Measurements from ENCODE around the gene PSMA7. TPM values are rescaled to one million over a fixed set of nuclear protein-coding genes. Genes with fewer than 3 reads are reported as not detected.

Gene PSMA7
- total and polyA plus RNA-seq, 2 of the 8 experiments (the other 6 are each of a cell fraction or from before 2014, with no cell fraction given), result 361 to 648 TPM

GRCh38 chr20:62123450-62124118 is 19.6 kb downstream of the PSMA7 start:
- peaks cover 13 to 36% of the 10 kb centered on the region in 2 experiments for H3K79me2 ChIP-seq (ENCODE audit: control insufficient read depth in 1 of 2, insufficient read depth in 2 of 2, low read length in 2 of 2)
- TF ChIP-seq, protein P1, sequence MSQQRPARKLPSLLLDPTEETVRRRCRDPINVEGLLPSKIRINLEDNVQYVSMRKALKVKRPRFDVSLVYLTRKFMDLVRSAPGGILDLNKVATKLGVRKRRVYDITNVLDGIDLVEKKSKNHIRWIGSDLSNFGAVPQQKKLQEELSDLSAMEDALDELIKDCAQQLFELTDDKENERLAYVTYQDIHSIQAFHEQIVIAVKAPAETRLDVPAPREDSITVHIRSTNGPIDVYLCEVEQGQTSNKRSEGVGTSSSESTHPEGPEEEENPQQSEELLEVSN (IDR thresholded peaks at IDR 0.05), result no peak
- no peak for TF ChIP-seq RXRA (IDR thresholded peaks at IDR 0.05; ENCODE audit: insufficient read depth, low read depth, low read length)
- TF ChIP-seq SIN3A (conservative IDR thresholded peaks at IDR 0.05 in 1 of 2, IDR thresholded peaks at IDR 0.05 in 1 of 2; ENCODE audit: low read depth in 1 of 2, low read length in 2 of 2), result 0 out of 4 replicates have a peak, but pooled peaks of 1 of the 2 experiments have one; percentile 12
- TF ChIP-seq RAD21 (IDR thresholded peaks at IDR 0.05 in 1 of 2, conservative IDR thresholded peaks at IDR 0.05 in 1 of 2; ENCODE audit: low read depth in 2 of 2, low read length in 2 of 2), result peak; percentile 19 to 36; a peak in 3 of 4 replicates
- no peak for TF ChIP-seq EP300 (IDR thresholded peaks at IDR 0.05; ENCODE audit: borderline replicate concordance in 1 of 2, low read depth in 2 of 2, low read length in 2 of 2)
- TF ChIP-seq EZH2 (IDR thresholded peaks at IDR 0.05; ENCODE audit: low read depth, low read length, severe bottlenecking), result no peak
- no peak for TF ChIP-seq SP4 (IDR thresholded peaks at IDR 0.05; ENCODE audit: low read length)
- TF ChIP-seq SUZ12 (IDR thresholded peaks at IDR 0.05; ENCODE audit: low read length), result no peak
- no peak for TF ChIP-seq RNF2 (IDR thresholded peaks at IDR 0.05; ENCODE audit: borderline replicate concordance, low read depth, low read length, missing control alignments, poor library complexity, severe bottlenecking)

More at GRCh38 chr20:62123450-62124118, 19.6 kb downstream of the PSMA7 start:
- H2BK15ac ChIP-seq (ENCODE audit: low read length), result no peak overlapping the region
- peak overlapping the region in 2 of 4 experiments; percentile 42 to 44; a peak in 3 of 7 replicates for H3K9ac ChIP-seq (replicated peaks in 1 of 4; ENCODE audit: extremely low read depth in 1 of 4, low read depth in 3 of 4, low read length in 3 of 4)
- no peak overlapping the region for H3K14ac ChIP-seq (ENCODE audit: insufficient read length)
- H3K27ac ChIP-seq (ENCODE audit: low read depth, low read length), result no peak overlapping the region
- no peak overlapping the region for H2BK20ac ChIP-seq (ENCODE audit: low read length)
- peaks cover 18% of the 10 kb centered on the region for H3K79me1 ChIP-seq (ENCODE audit: low read depth, low read length)
- H4K5ac ChIP-seq (ENCODE audit: insufficient read length, low read depth, low read length), result no peak overlapping the region
- H3K18ac ChIP-seq (ENCODE audit: extremely low read depth, low read length), result no peak overlapping the region
- H2BK12ac ChIP-seq (ENCODE audit: low read depth, low read length), result no peak overlapping the region
- no peaks in the 10 kb centered on the region; a peak in 1 of 7 replicates for H3K27me3 ChIP-seq (replicated peaks in 1 of 4; ENCODE audit: control insufficient read depth in 3 of 4, extremely low read depth in 1 of 4, insufficient read depth in 3 of 4, low read length in 3 of 4)
- H4K8ac ChIP-seq (ENCODE audit: extremely low read depth, insufficient read depth, low read length), result no peak overlapping the region; the same call in 1 of the 2 replicates
- no peak overlapping the region for H3K23ac ChIP-seq (ENCODE audit: insufficient read length)
- DNase-seq (ENCODE audit: low read depth in 1 of 2, low spot score in 2 of 2) (no peak), FAIRE-seq (no peak)
- peaks cover 4 to 13% (median 7%) of the 10 kb centered on the region in 4 experiments for H3K4me1 ChIP-seq (replicated peaks in 1 of 4; ENCODE audit: control insufficient read depth in 3 of 4, insufficient read depth in 4 of 4, low read length in 3 of 4)
- H4K20me1 ChIP-seq (replicated peaks in 1 of 2; ENCODE audit: control insufficient read depth in 1 of 2, insufficient read depth in 2 of 2, low read length in 2 of 2), result peaks cover 25 to 29% of the 10 kb centered on the region in 2 experiments
- H3K4ac ChIP-seq (replicated peaks; ENCODE audit: insufficient read length, low read depth, low read length), result no peak overlapping the region
- H3K36me3 ChIP-seq (ENCODE audit: control insufficient read depth in 2 of 4, insufficient read depth in 4 of 4, low read length in 3 of 4), result peaks cover 33 to 44% (median 37%) of the 10 kb centered on the region in 4 experiments
- H2AFZ ChIP-seq (ENCODE audit: low read length), result no peak overlapping the region
- peak overlapping the region; percentile 81 to 86 for H3K4me2 ChIP-seq (ENCODE audit: insufficient read depth in 1 of 2, low read depth in 2 of 2, low read length in 2 of 2)
- peak overlapping the region; percentile 65 to 98 (median 78) for H3K4me3 ChIP-seq (ENCODE audit: extremely low read depth in 1 of 4, insufficient read depth in 2 of 4, low read depth in 3 of 4, low read length in 4 of 4)
- H2AK5ac ChIP-seq (ENCODE audit: low read depth, low read length), result no peak overlapping the region
- H3K56ac ChIP-seq (replicated peaks; ENCODE audit: insufficient read length, low read depth, low read length), result no peak overlapping the region
- no peak overlapping the region for H2BK120ac ChIP-seq (replicated peaks; ENCODE audit: low read depth, low read length)
- CTCF ChIA-PET (ENCODE audit: partially characterized antibody), result interaction anchor here (1.1 to 5.4 kb wide), 7 partner anchors 10 to 113 kb away, joined by 4 to 57 read pairs (median 8); no protein-coding TSS in a partner anchor
- WGBS, 2 experiments (ENCODE audit: extremely low coverage in 1 of 2, insufficient coverage in 1 of 2, insufficient read length in 1 of 2, insufficient replicate concordance in 2 of 2, low coverage in 1 of 2, low lambda C conversion rate in 2 of 2, missing lambda C conversion rate in 1 of 2), result 62% methylated on average over 19 of the region's 19 CpGs; no CpG with 5 or more reads in 1 of the 2 experiments
- H3K23me2 ChIP-seq (ENCODE audit: low read depth, low read length), result peaks cover 5% of the 10 kb centered on the region; the same call in 1 of the 2 replicates
- H4K91ac ChIP-seq (replicated peaks; ENCODE audit: insufficient read length, low read length), result no peak overlapping the region
- H3K9me3 ChIP-seq (ENCODE audit: insufficient read depth in 2 of 2, low read depth in 1 of 2, low read length in 1 of 2), result no peaks in the 10 kb centered on the region
- POLR2A ChIA-PET (ENCODE audit: partially characterized antibody), result interaction anchor here (1.1 to 12.2 kb wide), 10 partner anchors 11 to 112 kb away, joined by 3 to 125 read pairs (median 4); partner anchors contain the start of gene TAF4
- no peak overlapping the region for H2BK5ac ChIP-seq (ENCODE audit: low read depth, low read length)
